ENCODE data around the gene EIF5AL1.
"Not testable (repeated sequence)": the region's sequence is repeated elsewhere in the genome, so short reads cannot be mapped to it uniquely, and the experiment has no call there.

- TF ChIP-seq CTCF (conservative IDR thresholded peaks at IDR 0.05; ENCODE audit: low read length); EZH2phosphoT487 (IDR thresholded peaks at IDR 0.05; ENCODE audit: borderline replicate concordance): not testable (repeated sequence)
These were observed 32.1 kb downstream of the EIF5AL1 start for GRCh38 chr10:79544408-79544807.
